CD4-positive, alpha-beta T cell treated with Interferon gamma for 1 hour (primary cell): Measurements from ENCODE around the gene ASB7.

ENCODE experiments used
- DNase-seq: peaks from one replicate; pipeline ENCODE4 v3.0.0-alpha.2; 2020

ASB7 gene

GRCh38 chr15:100687582-100688141 is 85.3 kb downstream of the ASB7 start:
- no peak for DNase-seq

GRCh38 chr15:100688549-100689120 is 86.2 kb downstream of the ASB7 start:
- DNase-seq = no peak

- DNase-seq = no peak
These were observed 86.9 kb downstream of the ASB7 start for GRCh38 chr15:100689131-100689899.

- DNase-seq = no peak
These were observed 87.8 kb downstream of the ASB7 start for GRCh38 chr15:100690032-100690794.

- no peak for DNase-seq
These were observed 88.4 kb downstream of the ASB7 start for GRCh38 chr15:100690795-100691158.

- DNase-seq = no peak
These were observed 88.9 kb downstream of the ASB7 start for GRCh38 chr15:100691321-100691720.

GRCh38 chr15:100692246-100692645 is 89.9 kb downstream of the ASB7 start:
- DNase-seq = no peak

- DNase-seq = no peak
These were observed 90.3 kb downstream of the ASB7 start for GRCh38 chr15:100692671-100693070.

GRCh38 chr15:100693451-100693850 is 91.1 kb downstream of the ASB7 start:
- DNase-seq = no peak

GRCh38 chr15:100694381-100695021 is 92.1 kb downstream of the ASB7 start:
- DNase-seq = no peak

GRCh38 chr15:100695048-100695447 is 92.7 kb downstream of the ASB7 start:
- DNase-seq = no peak

- no peak for DNase-seq
These were observed 94.1 kb downstream of the ASB7 start for GRCh38 chr15:100696452-100696851.
